ENCODE results near the gene ST3GAL5. TPM values are rescaled to one million over a fixed set of nuclear protein-coding genes. Genes with fewer than 3 reads are reported as not detected.

Gene ST3GAL5
- total RNA-seq, 4 donors from 2014 or later = 12.6 to 26.0 (median 21.8) TPM

DNA sequence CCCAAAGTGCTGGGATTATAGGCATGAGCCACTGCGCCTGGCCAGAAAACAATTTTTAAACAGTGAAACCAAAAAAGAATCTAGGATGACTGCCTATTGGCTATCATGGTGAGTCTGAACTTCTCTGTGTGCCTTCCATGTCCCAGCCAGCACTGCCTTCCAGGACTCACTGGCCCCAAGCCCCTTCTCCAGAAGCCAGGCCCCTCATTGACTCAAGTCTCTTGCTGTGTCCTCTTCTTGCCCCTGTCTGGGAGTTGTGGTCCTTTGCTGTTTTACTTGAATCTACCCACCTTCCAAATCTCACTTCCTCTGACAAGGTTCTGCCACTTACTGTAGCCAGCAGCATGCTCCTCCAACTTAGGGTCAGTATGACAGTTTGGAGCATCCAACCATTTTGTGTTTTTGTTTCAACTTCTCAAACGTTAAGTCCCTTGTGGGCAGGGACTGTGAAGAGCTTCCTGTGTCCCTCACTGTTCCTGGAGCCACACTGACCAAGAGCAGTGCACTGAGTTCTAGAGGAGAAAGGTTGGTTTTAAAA lies 41.7 kb downstream of the ST3GAL5 start:
- Histone ChIP-seq H3K4me1 (peaks cover 0 to 8% of the 10 kb centered on the region in 2 donors), H3K27me3 (no peaks in the 10 kb centered on the region), H3K27ac (no peak overlapping the region), H3K36me3 (peaks cover 4 to 27% of the 10 kb centered on the region in 2 donors), H3K9me3 (no peaks in the 10 kb centered on the region), H3K4me3 (no peak overlapping the region)
- TF ChIP-seq, protein P1, sequence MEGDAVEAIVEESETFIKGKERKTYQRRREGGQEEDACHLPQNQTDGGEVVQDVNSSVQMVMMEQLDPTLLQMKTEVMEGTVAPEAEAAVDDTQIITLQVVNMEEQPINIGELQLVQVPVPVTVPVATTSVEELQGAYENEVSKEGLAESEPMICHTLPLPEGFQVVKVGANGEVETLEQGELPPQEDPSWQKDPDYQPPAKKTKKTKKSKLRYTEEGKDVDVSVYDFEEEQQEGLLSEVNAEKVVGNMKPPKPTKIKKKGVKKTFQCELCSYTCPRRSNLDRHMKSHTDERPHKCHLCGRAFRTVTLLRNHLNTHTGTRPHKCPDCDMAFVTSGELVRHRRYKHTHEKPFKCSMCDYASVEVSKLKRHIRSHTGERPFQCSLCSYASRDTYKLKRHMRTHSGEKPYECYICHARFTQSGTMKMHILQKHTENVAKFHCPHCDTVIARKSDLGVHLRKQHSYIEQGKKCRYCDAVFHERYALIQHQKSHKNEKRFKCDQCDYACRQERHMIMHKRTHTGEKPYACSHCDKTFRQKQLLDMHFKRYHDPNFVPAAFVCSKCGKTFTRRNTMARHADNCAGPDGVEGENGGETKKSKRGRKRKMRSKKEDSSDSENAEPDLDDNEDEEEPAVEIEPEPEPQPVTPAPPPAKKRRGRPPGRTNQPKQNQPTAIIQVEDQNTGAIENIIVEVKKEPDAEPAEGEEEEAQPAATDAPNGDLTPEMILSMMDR (IDR thresholded peaks at IDR 0.05 in 4 of 5, conservative IDR thresholded peaks at IDR 0.05 in 1 of 5) = no peak
- TF ChIP-seq POLR2A (IDR thresholded peaks at IDR 0.05) = no peak
- no peak for DNase-seq
- in situ Hi-C loops (cut with MboI; ENCODE audit: low sequenced_read_pairs in 4 of 4) (no loop called here), intact Hi-C loops (cut with DNase I; ENCODE audit: low total_unique reads) (no loop called here)
- ATAC-seq = no peak

DNA sequence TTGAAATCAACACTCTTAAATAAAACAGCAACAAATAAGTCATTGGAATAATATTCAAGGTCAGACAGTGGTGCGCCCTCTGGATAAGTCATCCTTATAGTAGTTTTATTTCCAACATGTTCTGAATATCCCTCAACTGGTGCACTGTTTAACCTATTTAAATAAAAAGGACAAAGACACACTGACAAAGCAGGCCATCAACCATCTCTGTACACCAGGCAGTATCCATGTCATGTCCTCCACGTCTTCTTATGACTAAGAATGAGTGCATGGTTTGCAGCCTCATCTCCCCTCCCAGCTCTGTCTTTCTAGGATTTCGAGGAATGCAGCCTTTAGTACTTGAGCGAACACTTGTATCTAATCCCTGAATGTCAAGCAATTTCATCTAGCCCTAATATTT lies 42.4 kb downstream of the ST3GAL5 start:
- DNase-seq (no peak), ATAC-seq (no peak)

DNA sequence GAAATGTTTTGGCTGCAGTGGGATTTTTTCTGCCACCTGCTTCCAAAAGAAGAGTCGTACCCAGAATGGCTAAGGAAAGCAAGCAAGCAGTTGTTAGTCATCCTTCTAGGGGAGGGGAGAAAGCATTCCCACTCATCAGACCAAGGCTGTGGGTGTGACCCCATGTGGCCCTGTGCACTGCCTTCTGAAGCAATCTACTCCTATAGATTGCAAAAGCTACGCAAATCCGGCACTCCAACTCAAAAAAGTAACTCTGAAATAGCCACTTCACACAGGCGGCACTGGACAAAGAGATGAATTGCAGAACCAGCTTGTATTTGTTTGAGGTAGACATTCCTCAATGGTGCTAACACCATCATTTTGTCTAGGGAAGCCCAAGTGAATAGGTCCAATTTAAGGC lies 44.3 kb downstream of the ST3GAL5 start:
- TF ChIP-seq, protein P1 (IDR thresholded peaks at IDR 0.05 in 4 of 5, conservative IDR thresholded peaks at IDR 0.05 in 1 of 5) = no peak
- no peak for TF ChIP-seq POLR2A (IDR thresholded peaks at IDR 0.05)
- in situ Hi-C loops (cut with MboI; ENCODE audit: low sequenced_read_pairs in 4 of 4) (no loop called here), intact Hi-C loops (cut with DNase I; ENCODE audit: low total_unique reads) (no loop called here)
- Histone ChIP-seq H3K4me1 (no peaks in the 10 kb centered on the region), H3K36me3 (peaks cover 4 to 35% of the 10 kb centered on the region in 2 donors), H3K4me3 (no peak overlapping the region), H3K27me3 (no peaks in the 10 kb centered on the region), H3K9me3 (no peaks in the 10 kb centered on the region), H3K27ac (no peak overlapping the region)
- ATAC-seq (no peak), DNase-seq (no peak)

More for the DNA sequence above, 42.4 kb downstream of the ST3GAL5 start:
- Histone ChIP-seq H3K4me3 (no peak overlapping the region), H3K27ac (no peak overlapping the region), H3K9me3 (no peaks in the 10 kb centered on the region), H3K4me1 (peaks cover 0 to 2% of the 10 kb centered on the region in 2 donors), H3K36me3 (peaks cover 4 to 27% of the 10 kb centered on the region in 2 donors), H3K27me3 (no peaks in the 10 kb centered on the region)
- in situ Hi-C loops (cut with MboI; ENCODE audit: low sequenced_read_pairs in 4 of 4) (no loop called here), intact Hi-C loops (cut with DNase I; ENCODE audit: low total_unique reads) (no loop called here)
- TF ChIP-seq POLR2A (IDR thresholded peaks at IDR 0.05) = no peak
- TF ChIP-seq, protein P1 (IDR thresholded peaks at IDR 0.05 in 4 of 5, conservative IDR thresholded peaks at IDR 0.05 in 1 of 5) = no peak

DNA sequence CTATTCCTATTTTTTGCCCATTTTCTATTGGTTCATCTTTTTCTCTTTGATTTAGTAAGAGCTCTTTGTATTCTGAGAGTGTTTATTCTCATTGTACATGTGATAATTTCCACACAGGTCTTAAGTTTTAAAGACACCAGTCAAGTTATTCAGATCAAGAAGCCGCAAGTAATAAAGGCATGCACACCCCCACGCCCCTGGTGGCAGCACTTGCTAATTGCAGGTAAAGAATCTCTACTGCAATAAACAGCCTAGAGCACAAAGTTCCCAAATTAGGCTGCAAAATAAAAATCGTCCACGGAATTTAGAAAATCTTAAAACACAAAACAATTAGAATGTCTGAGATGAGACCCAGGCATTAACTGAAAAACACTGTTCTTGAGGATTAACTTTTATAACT lies 45.2 kb downstream of the ST3GAL5 start:
- Histone ChIP-seq H3K36me3 (peaks cover 4 to 40% of the 10 kb centered on the region in 2 donors), H3K4me1 (no peaks in the 10 kb centered on the region), H3K27me3 (no peaks in the 10 kb centered on the region), H3K9me3 (no peaks in the 10 kb centered on the region), H3K4me3 (no peak overlapping the region), H3K27ac (no peak overlapping the region)
- in situ Hi-C loops (cut with MboI; ENCODE audit: low sequenced_read_pairs in 4 of 4) = no loop called here
- TF ChIP-seq, protein P1 (IDR thresholded peaks at IDR 0.05 in 4 of 5, conservative IDR thresholded peaks at IDR 0.05 in 1 of 5) = no peak
- TF ChIP-seq POLR2A (IDR thresholded peaks at IDR 0.05) = no peak
- intact Hi-C loops (cut with DNase I; ENCODE audit: low total_unique reads) = no loop called here
- DNase-seq (no peak), ATAC-seq (no peak)

DNA sequence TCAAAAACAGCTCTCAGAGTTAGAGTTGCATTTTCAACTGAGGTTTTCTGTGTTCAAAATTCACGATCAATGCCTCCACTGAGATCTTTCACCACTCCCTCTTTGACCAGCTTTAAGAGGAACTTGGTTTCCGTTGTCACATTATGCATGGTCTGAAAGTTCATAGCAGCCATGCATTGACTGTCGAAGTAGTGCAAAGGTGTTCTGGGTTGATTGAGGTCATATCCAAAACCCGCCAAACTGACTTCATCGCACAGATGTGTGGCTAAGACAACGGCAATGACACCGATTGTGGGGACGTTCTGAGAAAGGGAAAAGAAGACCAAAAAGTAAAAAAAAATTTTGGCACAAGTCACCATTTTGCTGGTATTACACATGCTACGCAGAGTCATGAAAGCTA lies 48.7 kb downstream of the ST3GAL5 start:
- intact Hi-C loops (cut with DNase I; ENCODE audit: low total_unique reads) = no loop called here
- H3K27me3 ChIP-seq = no peaks in the 10 kb centered on the region
- no peak for ATAC-seq
- H3K4me3 ChIP-seq = no peak overlapping the region
- in situ Hi-C loops (cut with MboI; ENCODE audit: low sequenced_read_pairs in 4 of 4) = no loop called here
- no peak for DNase-seq
- no peak overlapping the region for H3K27ac ChIP-seq
- peaks cover 4 to 31% of the 10 kb centered on the region in 2 donors for H3K36me3 ChIP-seq
- no peaks in the 10 kb centered on the region for H3K9me3 ChIP-seq
- no peak for TF ChIP-seq POLR2A (IDR thresholded peaks at IDR 0.05)
- TF ChIP-seq, protein P1 (IDR thresholded peaks at IDR 0.05 in 4 of 5, conservative IDR thresholded peaks at IDR 0.05 in 1 of 5) = no peak
- no peaks in the 10 kb centered on the region for H3K4me1 ChIP-seq
